Neural progenitor cell (in vitro differentiated cells): ENCODE data around the gene DCLK2.

Source experiments
- CTCF ChIP-seq: fragments of 200-600 bp; sonication (generic); IDR thresholded peaks from 2 replicates; pipeline ENCODE4 v1.5.1; 2017; ENCODE audit warnings: antibody characterized with exemption, mild to moderate bottlenecking
- EZH2 ChIP-seq: fragments of 200-600 bp; sonication (generic); IDR thresholded peaks from 2 replicates; pipeline ENCODE4 v1.6.1; 2017; ENCODE audit warnings: antibody characterized with exemption, mild to moderate bottlenecking, moderate library complexity

DNA sequence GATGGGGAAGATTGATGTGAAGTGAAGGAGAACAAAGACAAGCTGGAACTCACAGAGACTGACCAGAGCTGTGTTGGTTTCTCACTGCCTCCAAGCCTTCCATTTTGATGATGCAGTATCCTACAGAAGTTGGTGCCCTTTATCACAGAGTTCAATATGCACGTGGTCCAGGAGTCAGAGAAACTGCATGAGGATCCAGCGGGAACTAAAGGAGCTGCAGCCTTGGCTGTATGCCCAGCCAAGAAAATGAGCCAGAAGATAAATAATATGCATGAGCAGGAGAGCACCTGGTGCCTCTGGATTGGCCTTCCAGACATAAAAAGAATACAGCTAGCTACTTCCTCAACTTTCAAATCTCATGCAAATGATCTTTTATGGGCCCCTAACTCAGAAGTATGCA, 44.3 kb upstream of the DCLK2 start:
- no peak for TF ChIP-seq CTCF
- no peak for TF ChIP-seq EZH2
